Measurements from ENCODE around the gene CCDC91.
"Not testable (repeated sequence)": the region's sequence is repeated elsewhere in the genome, so short reads cannot be mapped to it uniquely, and the experiment has no call there.

CCDC91 gene

DNA sequence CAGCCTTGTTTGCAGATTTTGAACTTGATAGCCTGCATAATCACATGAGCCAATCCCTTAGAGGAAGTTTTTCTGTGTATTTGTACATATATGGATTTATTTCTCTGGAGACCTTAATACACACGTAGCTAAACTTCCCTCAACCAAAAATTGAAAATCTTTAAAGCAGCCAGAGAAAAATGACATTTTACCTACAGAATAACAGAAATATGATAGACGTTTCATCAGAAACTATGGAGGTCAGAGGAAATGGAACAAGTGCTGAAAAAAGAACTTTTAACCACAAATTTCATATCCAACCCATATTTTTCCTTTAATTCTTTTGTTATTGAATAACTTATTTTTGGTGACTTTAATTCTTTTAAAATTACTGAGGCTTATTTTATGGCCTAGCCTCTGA lies 177.7 kb downstream of the CCDC91 start:
- no peak for DNase-seq (ENCODE audit: low spot score)

DNA sequence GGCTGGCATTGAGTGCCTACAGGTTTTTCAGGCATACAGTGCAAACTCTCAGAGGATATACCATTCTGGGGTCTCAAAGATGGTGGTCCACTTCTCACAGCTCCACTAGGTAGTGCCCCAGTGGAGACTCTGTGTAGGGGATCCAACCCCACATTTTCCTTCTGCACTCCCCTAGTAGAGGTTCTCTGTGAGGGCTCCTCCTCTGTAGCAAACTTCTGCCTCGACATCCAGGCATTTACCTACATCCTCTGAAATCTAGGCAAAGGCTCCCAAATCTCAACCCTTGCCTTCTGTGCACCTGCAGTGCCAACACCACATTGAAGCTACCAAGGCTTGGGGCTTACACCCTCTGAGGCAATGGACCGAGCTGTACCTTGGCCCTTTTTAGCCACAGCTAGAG lies 179.2 kb downstream of the CCDC91 start:
- DNase-seq (ENCODE audit: low spot score): no peak

- no peak for DNase-seq (ENCODE audit: low spot score)
These were observed 184.3 kb downstream of the CCDC91 start for GRCh38 chr12:28374556-28374955.

- no peak for DNase-seq (ENCODE audit: low spot score)
These were observed 188.5 kb downstream of the CCDC91 start for GRCh38 chr12:28378736-28379135.

DNA sequence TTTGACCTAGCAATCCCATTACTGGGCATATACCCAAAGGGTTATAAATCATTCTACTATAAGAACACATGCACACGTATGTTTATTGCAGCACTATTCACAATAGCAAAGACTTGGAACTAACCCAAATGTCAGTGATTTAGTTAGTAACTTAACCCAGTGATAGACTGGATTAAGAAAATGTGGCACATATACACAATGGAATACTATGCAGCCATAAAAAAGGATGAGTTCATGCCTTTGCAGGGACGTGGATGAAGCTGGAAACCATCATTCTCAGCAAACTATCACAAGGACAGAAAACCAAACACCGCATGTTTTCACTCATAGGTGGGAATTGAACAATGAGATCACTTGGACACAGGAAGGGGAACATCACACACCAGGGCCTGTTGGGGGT lies 189.5 kb downstream of the CCDC91 start:
- DNase-seq (ENCODE audit: low spot score): not testable (repeated sequence)

GRCh38 chr12:28383368-28383767 lies 193.1 kb downstream of the CCDC91 start:
- no peak for DNase-seq (ENCODE audit: low spot score)

GRCh38 chr12:28388879-28389278 lies 198.6 kb downstream of the CCDC91 start:
- DNase-seq (ENCODE audit: low spot score): no peak

DNA sequence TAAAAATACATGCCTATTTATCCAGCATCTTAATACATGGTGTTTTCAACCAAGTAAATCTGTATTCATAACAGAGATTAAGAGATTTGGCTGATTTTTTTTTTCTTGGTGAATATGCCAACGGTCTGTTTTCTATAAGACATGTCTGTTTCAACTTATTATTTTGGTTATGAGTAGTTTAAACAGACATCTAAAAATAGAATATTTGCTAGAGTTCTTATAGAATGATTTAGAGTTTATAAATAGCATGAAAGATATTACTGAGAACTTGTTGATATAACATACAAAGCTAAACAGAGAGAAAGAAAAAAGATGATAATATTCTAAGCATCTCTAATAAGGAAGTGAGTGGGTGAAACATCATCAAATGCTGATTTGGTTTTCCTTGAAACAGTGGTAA lies 199.9 kb downstream of the CCDC91 start:
- DNase-seq (ENCODE audit: low spot score): no peak

- DNase-seq (ENCODE audit: low spot score): no peak
These were observed 200.6 kb downstream of the CCDC91 start for GRCh38 chr12:28390761-28391385.

DNA sequence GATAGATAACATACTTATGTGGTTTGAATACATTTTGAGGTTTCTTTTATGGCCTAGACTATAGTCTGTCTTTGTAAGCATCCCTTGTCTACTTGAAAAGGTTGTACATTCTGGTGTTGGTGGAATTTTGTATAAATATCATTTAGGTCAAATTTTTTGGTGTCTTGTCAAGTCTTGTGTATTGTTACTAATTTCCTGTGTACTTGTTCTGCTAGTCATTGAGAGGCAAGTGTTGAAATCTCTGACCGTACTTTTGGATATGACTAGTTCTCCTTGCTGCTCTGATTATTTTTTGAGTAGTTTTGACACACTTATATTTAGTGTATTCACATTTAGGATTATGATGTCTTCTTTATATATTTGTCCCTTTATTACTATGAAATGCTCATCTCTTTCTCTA lies 219.6 kb downstream of the CCDC91 start:
- DNase-seq (ENCODE audit: low spot score): no peak

GRCh38 chr12:28413460-28414109 lies 223.3 kb downstream of the CCDC91 start:
- no peak for DNase-seq (ENCODE audit: low spot score)

- no peak for DNase-seq (ENCODE audit: low spot score)
These were observed 225.5 kb downstream of the CCDC91 start for GRCh38 chr12:28415755-28416154.

DNA sequence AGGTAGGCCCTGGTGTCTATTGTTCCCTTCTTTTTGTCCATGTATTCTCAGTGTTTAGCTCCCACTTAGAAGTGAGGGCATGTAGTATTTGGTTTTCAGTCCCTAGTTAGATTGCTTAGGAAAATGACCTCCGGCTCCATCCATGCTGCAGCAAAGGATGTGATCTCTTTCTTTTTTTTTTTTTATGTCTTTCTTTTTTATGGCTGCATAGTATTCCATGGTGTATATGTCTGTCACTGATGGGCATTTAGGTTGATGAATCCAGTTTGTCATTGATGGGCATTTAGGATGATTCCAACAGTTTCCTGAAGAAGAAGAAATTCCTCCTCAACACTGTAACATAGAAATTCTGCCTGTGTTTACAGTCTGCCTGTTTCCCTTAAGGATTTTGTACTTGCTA lies 231.1 kb downstream of the CCDC91 start:
- no peak for DNase-seq (ENCODE audit: low spot score)

- DNase-seq (ENCODE audit: low spot score): no peak
These were observed 234.7 kb downstream of the CCDC91 start for GRCh38 chr12:28424965-28425364.

GRCh38 chr12:28425526-28425925 lies 235.3 kb downstream of the CCDC91 start:
- no peak for DNase-seq (ENCODE audit: low spot score)

DNA sequence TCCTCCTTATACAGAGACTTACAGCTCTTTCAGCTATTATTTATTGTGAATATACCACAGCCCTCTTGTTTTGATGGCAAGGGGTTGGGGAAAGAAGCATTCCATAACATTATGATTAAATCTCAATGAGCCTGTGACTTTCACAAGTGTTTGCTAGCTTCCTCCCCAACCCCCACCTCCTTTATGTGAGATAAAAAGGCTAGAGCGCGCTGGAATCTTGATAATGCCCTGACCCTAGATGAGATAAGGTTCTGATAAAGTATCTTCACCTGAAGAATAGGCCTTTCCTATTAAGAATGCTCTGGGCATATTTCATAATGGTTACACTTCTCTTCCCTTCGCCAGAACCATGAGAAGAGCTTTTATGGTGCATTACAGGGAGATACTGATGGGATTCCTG lies 236.8 kb downstream of the CCDC91 start:
- no peak for DNase-seq (ENCODE audit: low spot score)

- DNase-seq (ENCODE audit: low spot score): no peak
These were observed 249.9 kb downstream of the CCDC91 start for GRCh38 chr12:28440081-28440608.

- no peak for DNase-seq (ENCODE audit: low spot score)
These were observed 251.8 kb downstream of the CCDC91 start for GRCh38 chr12:28442101-28442500.

- DNase-seq (ENCODE audit: low spot score): no peak
These were observed 253.1 kb downstream of the CCDC91 start for GRCh38 chr12:28443337-28443736.

DNA sequence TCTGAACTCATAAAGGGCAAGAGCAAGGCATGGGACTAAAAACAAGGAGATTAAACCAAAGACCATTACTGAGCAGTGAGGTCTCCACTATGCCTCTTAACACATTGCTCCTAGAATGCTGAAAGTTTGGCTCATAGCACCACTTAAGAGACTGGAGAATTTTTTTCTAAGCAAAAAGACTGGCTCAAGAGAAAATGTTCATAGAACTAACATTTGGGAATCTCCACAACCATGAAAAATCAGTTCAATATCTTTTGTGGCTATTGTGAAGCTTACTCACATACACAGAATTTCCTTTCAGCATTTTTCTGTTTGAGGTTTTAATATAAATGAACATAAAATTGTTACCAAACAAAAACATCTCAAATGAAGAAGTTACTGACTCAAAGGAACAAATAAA lies 255.8 kb downstream of the CCDC91 start:
- no peak for DNase-seq (ENCODE audit: low spot score)

- DNase-seq (ENCODE audit: low spot score): no peak
These were observed 263.4 kb downstream of the CCDC91 start for GRCh38 chr12:28453686-28454085.

GRCh38 chr12:28456934-28457710 lies 266.9 kb downstream of the CCDC91 start:
- DNase-seq (ENCODE audit: low spot score): no peak

DNA sequence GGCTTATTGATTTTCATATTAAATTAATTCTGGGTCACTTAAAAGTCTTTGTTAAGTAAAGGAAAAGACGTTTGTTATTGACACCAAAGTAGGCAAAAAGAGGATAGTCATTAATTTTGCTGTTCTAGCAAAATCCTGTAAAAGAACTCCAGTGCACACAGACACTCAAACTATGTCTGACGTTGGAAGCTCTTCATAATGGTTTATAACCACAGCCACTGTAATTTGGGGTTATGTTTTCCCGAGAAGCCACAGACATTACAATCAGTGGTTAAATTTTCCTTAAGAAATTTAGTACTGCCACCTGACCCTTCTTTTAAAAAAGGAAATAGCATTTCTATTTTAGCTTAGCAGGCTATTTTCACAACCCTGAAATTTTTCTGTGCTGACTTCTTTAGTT lies 267.5 kb downstream of the CCDC91 start:
- DNase-seq (ENCODE audit: low spot score): no peak

Measured in globus pallidus (tissue), 1 donor.